Motor neuron (in vitro differentiated cells): ENCODE data around the gene FGFBP3. TPM values are rescaled to one million over a fixed set of nuclear protein-coding genes. Genes with fewer than 3 reads are reported as not detected.

Experiments used
- ATAC-seq, 8 experiments: fragments of 200-7000 bp; cut with Tn5 transposase; replicated peaks in 6 of 8; 2 replicates each; pipeline ENCODE4 v1.8.0; 2021; ENCODE audit warnings: mild to moderate bottlenecking in 8 of 8, moderate library complexity in 8 of 8
- H3K27ac ChIP-seq, 2 donors: fragments of 250-450 bp; sonication (Bioruptor Pico); 2 replicates each; pipeline ENCODE4 v1.9.0; 2021; ENCODE audit warnings: antibody characterized with exemption in 2 of 2, mild to moderate bottlenecking in 2 of 2, moderate library complexity in 1 of 2
- H3K4me1 ChIP-seq, 2 donors: fragments of 250-450 bp; sonication (Bioruptor Pico); replicated peaks in 1 of 2; 2 replicates each; pipeline ENCODE4 v1.6.1; 2021; ENCODE audit warnings: antibody characterized with exemption in 2 of 2, mild to moderate bottlenecking in 2 of 2, moderate library complexity in 1 of 2
- H3K4me3 ChIP-seq, 5 donors: fragments of 250-450 bp; sonication (Bioruptor Pico); 2 replicates each; pipeline ENCODE4 v1.9.0; 2021; ENCODE audit warnings: antibody characterized with exemption in 5 of 5, mild to moderate bottlenecking in 5 of 5, moderate library complexity in 4 of 5
- WGBS, 10 experiments: fragments of 450-650 bp; shearing (Covaris generic); methylation state at CpG; one replicate each; pipeline ENCODE4 v1.0.0; 2022; 5-methylcytosine and 5-hydroxymethylcytosine counted together
- in situ Hi-C, 9 experiments: fragments of 400-800 bp; cut with MboI; loops; one replicate each; pipeline ENCODE4 v1.15.0; 2021; ENCODE audit warnings: low sequenced_read_pairs in 9 of 9, low pct_unique_long_range_greater_than_20kb in 2 of 9; ENCODE audit not compliant: unreplicated experiment in 9 of 9
- total RNA-seq, 8 experiments: library from RNA; unstranded; fragments of 300-600 nt; gene quantifications; 2 replicates each; pipeline versions ENCODE4 v1.2.3 to v1.2.4, GENCODE V29; 2022

Gene FGFBP3
- total RNA-seq, 8 experiments from 2014 or later: 0.36 to 52.3 (median 10.4) TPM

DNA sequence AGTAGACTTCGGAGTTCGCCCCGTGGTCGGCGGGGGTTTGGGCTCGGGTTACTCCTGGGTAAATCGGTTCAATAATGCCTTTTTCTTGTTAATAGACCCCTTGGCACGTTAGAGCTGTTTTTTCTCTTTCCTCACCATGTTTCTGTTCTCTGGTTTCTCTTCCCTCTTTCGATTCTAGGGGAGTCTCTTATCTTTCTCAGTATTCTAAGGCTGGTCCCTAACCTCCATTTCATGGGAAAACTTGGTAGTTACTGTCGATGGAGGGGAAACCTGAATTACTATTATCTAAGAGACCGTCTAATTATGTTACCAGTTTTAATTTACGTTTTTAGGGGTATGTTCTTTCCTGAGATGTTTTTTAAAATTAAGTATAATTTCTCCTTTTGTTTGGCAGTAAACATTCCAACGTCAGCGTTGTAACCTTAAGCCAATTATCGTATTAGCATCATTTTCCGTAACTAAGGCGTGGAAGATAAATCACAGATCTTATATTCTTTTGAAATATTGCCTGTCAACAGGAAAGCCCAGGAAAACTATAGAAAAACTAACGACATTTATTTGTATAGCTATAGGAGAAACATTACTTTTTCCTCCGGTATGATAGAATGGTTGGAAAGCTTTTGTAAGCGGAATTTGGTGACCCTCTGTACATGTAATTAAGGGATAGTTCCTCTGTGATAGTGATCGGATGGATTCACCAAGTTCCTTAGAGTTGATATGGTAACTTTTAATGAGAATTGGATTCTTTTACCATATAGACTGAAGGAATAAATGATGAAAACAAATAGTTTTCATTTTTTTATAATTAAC lies 15.1 kb upstream of the FGFBP3 start:
- ATAC-seq: peak in 3 of 8 experiments; percentile 8 to 17 (median 17)
- 0 to 4% (median 2%) methylated on average over 2 to 15 of the region's 21 CpGs for WGBS, 10 experiments
- H3K4me3 ChIP-seq: peak overlapping the region; percentile 60 to 93 (median 90)
- peak overlapping the region; percentile 85 to 95 for H3K27ac ChIP-seq
- in situ Hi-C loops: no loop called here
- peaks cover 6 to 8% of the 10 kb centered on the region in 2 donors for H3K4me1 ChIP-seq

DNA sequence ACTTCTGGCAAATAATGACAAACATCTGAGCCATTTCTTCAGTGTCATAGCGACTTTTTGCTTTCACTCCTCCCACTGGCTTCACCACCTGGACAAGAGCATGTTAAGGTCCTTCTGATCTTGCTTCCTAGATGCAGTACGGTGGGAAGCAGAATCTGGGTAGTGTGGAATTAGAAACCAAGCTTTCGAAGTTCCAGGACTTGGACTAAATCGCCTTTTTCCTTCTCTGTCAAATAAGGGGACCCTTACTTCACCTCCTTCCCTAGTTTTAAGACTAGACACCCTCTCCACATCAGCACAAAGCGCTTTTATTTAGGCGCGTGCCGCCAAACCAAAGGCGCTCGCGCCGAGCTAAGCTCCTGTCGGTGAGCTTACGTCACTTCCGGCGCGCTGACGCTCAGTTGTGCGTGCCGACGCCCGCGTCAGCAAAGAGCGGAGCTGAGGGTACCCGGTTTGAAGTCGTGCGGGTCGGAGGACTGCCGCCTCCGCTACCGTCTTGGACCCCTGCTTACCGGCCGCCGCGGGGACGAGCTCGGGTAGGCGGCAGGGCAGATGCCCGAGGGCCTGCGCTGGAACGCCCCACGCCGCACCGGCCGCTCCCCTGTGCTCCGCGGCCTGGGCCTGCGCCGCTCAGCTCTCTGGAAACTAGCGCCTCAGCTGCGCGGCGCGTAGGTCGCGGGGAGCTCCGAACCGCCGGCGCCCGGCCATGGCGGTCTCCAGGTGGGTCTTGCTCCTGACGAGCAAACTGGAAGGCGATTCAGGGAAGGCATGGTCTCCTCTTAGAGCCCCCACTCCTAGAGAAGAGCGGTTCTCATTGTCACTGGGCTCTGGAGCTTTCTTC lies 14.3 kb upstream of the FGFBP3 start, which contains the start of gene BTAF1:
TSS of gene BTAF1 (plus strand) at position 400 of the 841 bp plus-strand sequence. CDS start at position 707, 307 bp downstream.
- in situ Hi-C loops: no loop called here
- peak; percentile 91 to 99 (median 98) for ATAC-seq
- H3K4me3 ChIP-seq: peak within 1 kb of the TSS; percentile 60 to 93 (median 90)
- H3K4me1 ChIP-seq: peaks cover 6 to 8% of the 10 kb centered on the region in 2 donors
- H3K27ac ChIP-seq: peak within 1 kb of the TSS; percentile 85 to 95
- 0 to 12% (median 0%) methylated on average over 1 to 25 of the region's 65 CpGs; no CpG with 5 or more reads in 1 of the 10 experiments for WGBS, 10 experiments

DNA sequence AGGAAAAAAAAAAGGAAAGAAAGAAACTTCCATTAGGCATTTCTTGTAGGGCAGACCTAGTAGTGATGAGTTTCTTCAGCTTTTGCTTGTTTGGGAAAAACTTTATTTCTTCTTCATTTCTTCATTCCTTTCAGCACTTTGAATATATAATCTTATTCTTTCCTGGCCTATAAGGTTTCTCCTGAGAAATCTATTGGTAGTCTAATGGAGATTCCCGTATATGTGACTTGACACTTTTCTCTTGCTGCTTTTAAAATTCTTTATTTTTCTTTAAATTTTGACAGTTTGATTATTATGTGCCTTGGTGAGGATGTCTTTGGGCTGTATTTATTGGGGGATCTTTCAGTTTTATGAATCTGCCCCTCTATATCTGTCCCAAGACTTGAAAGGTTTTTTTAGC lies 10.4 kb upstream of the FGFBP3 start:
- Histone ChIP-seq H3K27ac (no peak overlapping the region), H3K4me3 (no peak overlapping the region), H3K4me1 (peaks cover 0 to 4% of the 10 kb centered on the region in 2 donors)
- 18 to 100% (median 97%) methylated on average over 1 of the region's 1 CpG for WGBS, 10 experiments
- no peak for ATAC-seq
- in situ Hi-C loops: no loop called here

DNA sequence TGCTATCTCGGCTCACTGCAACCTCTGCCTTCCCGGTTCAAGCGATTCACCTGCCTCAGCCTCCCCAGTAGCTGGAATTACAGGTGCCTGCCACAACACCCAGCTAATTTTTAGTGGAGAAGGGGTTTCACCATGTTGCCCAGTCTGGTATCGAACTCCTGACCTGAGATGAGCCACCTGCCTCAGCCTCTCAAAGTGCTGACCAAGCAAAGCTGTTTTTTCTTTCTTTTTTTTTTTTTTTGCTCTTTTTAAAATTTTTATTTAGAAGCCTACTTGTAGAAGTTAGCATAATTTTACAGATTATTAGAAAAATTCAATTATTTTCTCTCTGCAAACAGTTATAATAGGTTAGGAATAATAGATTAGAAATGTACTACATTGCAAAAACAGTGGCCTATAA lies 1.2 kb upstream of the FGFBP3 start:
- H3K27ac ChIP-seq: no peak overlapping the region
- WGBS, 10 experiments: 83 to 100% (median 95%) methylated on average over 1 to 4 of the region's 4 CpGs; no CpG with 5 or more reads in 2 of the 10 experiments
- in situ Hi-C loops: no loop called here
- H3K4me3 ChIP-seq: no peak overlapping the region
- H3K4me1 ChIP-seq: no peaks in the 10 kb centered on the region
- ATAC-seq: no peak

DNA sequence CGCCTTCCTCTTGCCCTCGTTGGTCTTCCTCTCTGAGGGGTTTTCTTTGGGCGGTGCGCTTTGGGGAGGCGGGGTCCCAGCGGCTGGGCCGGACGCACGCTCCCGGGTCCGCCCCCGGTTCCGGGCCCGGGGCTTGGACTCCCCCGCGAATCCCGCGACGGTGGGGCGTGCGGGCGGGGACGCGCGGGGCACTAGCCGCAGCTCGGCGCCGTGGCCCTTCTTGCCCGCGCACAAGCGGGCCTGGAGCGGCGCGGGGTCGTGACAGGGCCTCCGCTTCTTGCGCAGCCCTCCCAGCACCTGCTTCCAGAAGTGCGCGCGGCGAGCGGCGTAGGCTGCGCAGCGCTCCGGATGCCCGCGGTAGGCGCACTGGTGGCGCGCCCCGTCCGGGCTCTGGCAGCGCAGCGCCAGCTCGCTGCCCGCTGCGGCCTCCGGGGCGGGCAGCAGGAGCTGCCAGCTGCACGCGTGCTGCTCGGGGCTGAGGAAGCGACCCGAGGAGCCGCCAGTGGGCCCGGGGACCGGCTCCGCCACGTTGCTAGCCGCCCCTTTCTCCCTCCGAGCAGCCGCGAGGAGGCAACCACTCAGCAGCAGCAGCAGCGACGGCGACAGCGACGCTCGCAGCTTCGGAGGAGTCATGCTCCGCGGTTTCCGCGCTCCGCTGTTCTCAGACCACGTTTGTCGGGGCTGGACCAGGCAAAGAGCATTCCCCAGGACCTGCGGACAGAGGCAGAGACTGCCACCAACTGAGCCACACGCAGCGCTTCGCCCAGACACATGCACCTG lies 759 bp downstream of the FGFBP3 start:
- in situ Hi-C loops: loop anchor here in 1 of 9 experiments (10.0 kb wide), 1 partner anchor 154 kb away; no protein-coding TSS in a partner anchor
- ATAC-seq: peak; percentile 89 to 93 (median 93)

DNA sequence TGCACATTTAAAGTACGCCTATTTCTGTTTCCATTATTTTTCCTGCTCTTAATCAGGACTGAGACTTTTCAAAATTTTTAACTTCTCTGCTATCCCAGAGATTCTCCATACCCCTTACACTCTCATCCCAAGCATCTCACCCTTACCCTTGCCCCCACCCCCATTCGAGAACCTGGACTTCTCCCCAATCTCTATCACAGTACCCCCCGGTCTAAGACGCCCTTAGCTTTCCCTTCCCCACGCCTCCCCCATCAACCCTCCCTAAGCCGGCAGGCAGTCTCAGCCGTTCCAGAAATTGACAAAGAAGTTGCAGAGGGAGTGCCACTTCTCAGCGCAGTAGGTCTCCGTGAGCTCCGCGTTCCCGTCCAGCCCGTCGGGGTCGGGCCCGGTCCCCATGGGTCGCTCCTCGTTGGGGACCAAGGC lies 1.4 kb downstream of the FGFBP3 start:
- H3K4me1 ChIP-seq: no peaks in the 10 kb centered on the region
- in situ Hi-C loops: loop anchor here in 1 of 9 experiments (10.0 kb wide), 1 partner anchor 153 kb away; no protein-coding TSS in a partner anchor
- WGBS, 10 experiments: 0 to 39% (median 23%) methylated on average over 1 to 6 of the region's 18 CpGs; no CpG with 5 or more reads in 5 of the 10 experiments
- peak; percentile 2 to 13 (median 8) for ATAC-seq
- H3K27ac ChIP-seq: peak overlapping the region; percentile 78 to 83
- H3K4me3 ChIP-seq: peak overlapping the region; percentile 67 to 98 (median 79)

More for the DNA sequence above, 759 bp downstream of the FGFBP3 start:
- H3K4me1 ChIP-seq: no peaks in the 10 kb centered on the region
- 0 to 2% (median 0%) methylated on average over 3 to 23 of the region's 93 CpGs; no CpG with 5 or more reads in 5 of the 10 experiments for WGBS, 10 experiments
- H3K4me3 ChIP-seq: peak overlapping the region; percentile 67 to 98 (median 79)
- H3K27ac ChIP-seq: peak overlapping the region; percentile 78 to 83

DNA sequence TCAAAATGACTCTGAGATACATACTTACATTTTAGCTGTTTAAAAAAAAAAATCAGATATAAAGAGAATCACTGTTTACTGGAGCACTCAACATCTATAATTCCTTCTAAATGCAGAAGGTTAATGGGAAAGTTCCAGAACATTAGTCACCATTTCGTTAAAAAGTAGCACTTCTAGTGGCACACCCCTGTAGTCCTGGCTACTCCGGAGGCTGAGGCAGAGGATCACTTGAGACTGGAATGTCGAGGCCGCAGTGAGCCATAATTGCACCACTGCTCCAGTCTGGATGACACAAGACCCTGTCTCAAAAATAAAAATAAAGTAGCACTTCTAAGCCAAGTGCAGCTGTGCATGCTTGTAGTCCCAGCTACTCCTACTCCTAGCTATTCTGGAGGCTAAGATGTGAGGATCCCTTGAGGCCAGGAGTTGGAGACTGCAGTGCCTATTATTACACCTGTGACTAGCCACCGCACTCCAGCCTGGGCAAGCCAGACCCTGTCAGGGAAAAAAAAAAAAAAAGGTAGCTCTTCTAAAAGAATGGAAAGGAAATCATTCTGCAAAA lies 2.2 kb downstream of the FGFBP3 start:
- Histone ChIP-seq H3K4me3 (peak overlapping the region; percentile 67 to 98 (median 79)), H3K27ac (no peak overlapping the region), H3K4me1 (peaks cover 0 to under 1% of the 10 kb centered on the region in 2 donors)
- ATAC-seq: no peak
- in situ Hi-C loops: loop anchor here in 1 of 9 experiments (10.0 kb wide), 1 partner anchor 152 kb away; no protein-coding TSS in a partner anchor
- WGBS, 10 experiments: 0 to 100% (median 63%) methylated on average over 1 to 4 of the region's 5 CpGs; no CpG with 5 or more reads in 2 of the 10 experiments

DNA sequence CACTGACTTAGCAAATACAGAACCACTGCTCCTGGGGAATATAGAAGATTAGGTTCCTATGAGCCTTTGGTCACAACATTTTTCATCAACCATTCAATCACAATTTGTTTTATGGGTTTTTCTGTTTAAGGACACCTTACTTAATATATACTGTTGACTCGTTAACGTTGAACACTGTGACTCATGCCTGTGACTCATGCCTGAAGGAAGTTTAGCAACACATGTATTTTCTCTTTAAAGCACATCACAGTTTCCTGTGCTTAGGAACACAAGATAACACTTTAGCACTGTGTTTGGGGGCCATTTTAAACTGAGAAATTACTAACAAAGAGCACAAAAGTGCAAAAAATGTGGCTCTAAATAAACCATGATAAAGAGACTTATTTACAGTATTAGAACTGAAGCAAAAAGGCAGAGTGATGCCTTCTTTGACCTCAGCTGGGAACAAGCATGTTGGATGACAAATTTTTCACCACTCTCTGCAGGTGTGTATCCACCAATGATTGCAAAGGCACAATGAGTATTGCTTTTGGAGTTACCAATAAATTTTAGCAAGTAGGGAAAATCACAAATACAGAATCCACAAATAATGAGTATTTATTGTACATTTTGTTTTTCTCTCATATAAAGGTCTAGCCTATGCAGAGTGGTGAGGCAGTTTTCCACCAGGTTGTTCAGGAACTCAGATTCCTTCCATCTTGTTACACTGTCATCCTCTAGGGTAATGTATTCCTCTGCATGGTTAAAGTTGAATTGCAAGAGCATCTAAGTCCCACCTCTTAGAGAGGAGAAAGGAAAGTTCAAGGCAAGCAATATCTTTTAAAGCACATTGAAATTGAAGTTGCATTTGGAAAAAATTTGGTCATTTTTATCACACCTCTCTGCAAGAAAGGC lies 7.3 kb downstream of the FGFBP3 start:
- no peak overlapping the region for H3K27ac ChIP-seq
- WGBS, 10 experiments: 0 to 43% (median 0%) methylated on average over 2 of the region's 2 CpGs; no CpG with 5 or more reads in 2 of the 10 experiments
- ATAC-seq: peak; percentile 54 to 99 (median 94)
- H3K4me3 ChIP-seq: no peak overlapping the region
- H3K4me1 ChIP-seq: peaks cover 0 to 5% of the 10 kb centered on the region in 2 donors
- in situ Hi-C loops: loop anchor here in 1 of 9 experiments (10.0 kb wide), 1 partner anchor 147 kb away; no protein-coding TSS in a partner anchor

DNA sequence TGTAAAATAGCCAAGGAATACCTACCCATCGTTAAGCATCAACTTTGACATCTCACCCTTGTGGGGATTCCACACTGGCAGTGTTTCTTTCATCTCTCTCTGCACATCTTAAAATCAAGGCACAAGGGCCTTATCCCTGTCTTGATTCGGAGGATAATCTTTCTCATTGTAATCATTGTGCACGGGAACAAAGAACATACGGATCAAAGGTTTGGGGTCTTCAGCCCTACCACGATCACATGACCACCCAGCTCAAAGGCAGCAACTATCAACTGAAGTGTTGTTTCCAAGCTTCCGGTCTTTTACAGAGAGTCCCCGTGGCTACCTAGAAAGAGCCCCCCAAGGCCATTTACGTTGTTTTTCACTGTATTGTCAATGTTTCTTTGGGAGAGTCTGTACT lies 11.9 kb downstream of the FGFBP3 start:
- no peak for ATAC-seq
- WGBS, 10 experiments: 0 to 80% (median 28%) methylated on average over 1 to 6 of the region's 8 CpGs
- no peak overlapping the region for H3K4me3 ChIP-seq
- no peak overlapping the region for H3K27ac ChIP-seq
- in situ Hi-C loops: loop anchor here in 1 of 9 experiments (25.0 kb wide), 1 partner anchor 485 kb away; the partner anchor contains the start of gene HECTD2
- peaks cover 2 to 5% of the 10 kb centered on the region in 2 donors for H3K4me1 ChIP-seq

DNA sequence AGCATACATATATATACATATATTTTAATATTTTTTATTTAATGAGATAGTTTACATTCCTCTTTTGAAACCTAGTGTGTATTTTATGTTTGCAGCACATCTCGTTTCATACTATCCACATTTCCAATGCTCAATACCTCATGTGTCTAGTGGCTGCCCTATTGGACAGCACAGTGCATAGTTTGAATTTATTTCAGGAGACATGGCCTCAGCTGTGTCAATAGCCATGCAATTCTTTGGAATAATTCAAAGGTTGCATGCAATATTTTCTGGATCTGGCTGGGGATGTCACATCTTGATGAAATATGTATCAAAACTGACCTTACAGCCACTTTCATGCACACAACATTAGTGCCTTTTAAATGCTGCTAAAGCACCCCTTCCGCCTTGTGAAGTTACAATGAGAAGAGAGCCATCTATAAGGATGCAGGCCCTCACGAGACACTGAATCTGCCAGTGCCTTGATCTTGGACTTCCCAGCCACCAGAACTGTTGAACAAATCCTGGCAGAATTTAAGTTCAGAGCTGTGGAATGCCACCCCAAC lies 13.0 kb downstream of the FGFBP3 start:
- Histone ChIP-seq H3K27ac (no peak overlapping the region), H3K4me3 (no peak overlapping the region), H3K4me1 (peaks cover 7% of the 10 kb centered on the region in 2 donors)
- 33 to 100% (median 70%) methylated on average over 1 to 3 of the region's 3 CpGs; no CpG with 5 or more reads in 4 of the 10 experiments for WGBS, 10 experiments
- in situ Hi-C loops: loop anchor here in 1 of 9 experiments (25.0 kb wide), 1 partner anchor 484 kb away; the partner anchor contains the start of gene HECTD2
- ATAC-seq: peak in 4 of 8 experiments; percentile 41 to 86 (median 60)
